Neural crest cell (in vitro differentiated cells): ENCODE measurements around the gene GUCY1A2. TPM values are rescaled to one million over a fixed set of nuclear protein-coding genes. Genes with fewer than 3 reads are reported as not detected.

Experiments used
- DNase-seq: peaks from one replicate; pipeline ENCODE4 v3.0.0; 2021; ENCODE audit warnings: low read depth, mixed read lengths, low spot score
- H3K27ac Mint-ChIP-seq: one replicate; pipeline ENCODE4 v1.8.0; 2021; ENCODE audit warnings: mild to moderate bottlenecking, mixed read lengths; ENCODE audit not compliant: unreplicated experiment
- H3K27me3 Mint-ChIP-seq: 2 replicates; pipeline ENCODE4 v1.8.0; 2021; ENCODE audit warnings: low read depth, mild to moderate bottlenecking, mixed read lengths
- H3K36me3 Mint-ChIP-seq: 2 replicates; pipeline ENCODE4 v1.8.0; 2021; ENCODE audit warnings: low read depth, mild to moderate bottlenecking, mixed read lengths
- H3K4me1 Mint-ChIP-seq: 2 replicates; pipeline ENCODE4 v1.8.0; 2021; ENCODE audit warnings: mixed read lengths
- H3K4me3 Mint-ChIP-seq: one replicate; pipeline ENCODE4 v1.8.0; 2021; ENCODE audit warnings: mild to moderate bottlenecking, mixed read lengths
- H3K9me3 Mint-ChIP-seq: 2 replicates; pipeline ENCODE4 v1.8.0; 2021; ENCODE audit warnings: mixed read lengths
- total RNA-seq: library from RNA; stranded (reverse); gene quantifications from 2 replicates; pipeline ENCODE4 v1.2.1, GENCODE V29; 2021
- TF ChIP-seq, protein P1 (sequence below): fragments of 200-600 bp; sonication (generic); conservative IDR thresholded peaks from 2 replicates; pipeline ENCODE4 v1.5.0; 2021; ENCODE audit warnings: antibody characterized with exemption, mild to moderate bottlenecking

The GUCY1A2 gene
- total RNA-seq, 1 donor from 2014 or later: 4.0 TPM

DNA sequence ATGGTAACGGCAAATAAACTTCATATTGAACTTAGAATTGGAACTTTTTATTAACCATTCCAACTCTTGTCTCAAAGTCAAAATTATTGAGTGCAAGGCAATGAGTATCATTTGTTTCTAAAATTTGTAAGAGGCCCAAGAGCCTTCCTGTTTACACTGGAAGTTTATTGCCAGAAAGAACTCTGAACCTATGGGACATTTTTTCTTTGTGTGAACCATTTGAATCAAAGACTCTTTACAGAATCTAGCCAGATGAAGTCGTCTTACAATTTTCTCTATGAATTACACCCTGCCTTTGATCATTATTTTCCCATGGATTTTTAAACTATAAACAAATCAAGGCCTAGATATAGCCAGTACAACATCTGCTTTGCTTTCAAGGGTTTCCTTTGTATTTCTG, 2.3 kb upstream of the GUCY1A2 start:
- peaks cover 20% of the 10 kb centered on the region for H3K4me1 Mint-ChIP-seq
- no peaks in the 10 kb centered on the region for H3K36me3 Mint-ChIP-seq
- TF ChIP-seq, protein P1, sequence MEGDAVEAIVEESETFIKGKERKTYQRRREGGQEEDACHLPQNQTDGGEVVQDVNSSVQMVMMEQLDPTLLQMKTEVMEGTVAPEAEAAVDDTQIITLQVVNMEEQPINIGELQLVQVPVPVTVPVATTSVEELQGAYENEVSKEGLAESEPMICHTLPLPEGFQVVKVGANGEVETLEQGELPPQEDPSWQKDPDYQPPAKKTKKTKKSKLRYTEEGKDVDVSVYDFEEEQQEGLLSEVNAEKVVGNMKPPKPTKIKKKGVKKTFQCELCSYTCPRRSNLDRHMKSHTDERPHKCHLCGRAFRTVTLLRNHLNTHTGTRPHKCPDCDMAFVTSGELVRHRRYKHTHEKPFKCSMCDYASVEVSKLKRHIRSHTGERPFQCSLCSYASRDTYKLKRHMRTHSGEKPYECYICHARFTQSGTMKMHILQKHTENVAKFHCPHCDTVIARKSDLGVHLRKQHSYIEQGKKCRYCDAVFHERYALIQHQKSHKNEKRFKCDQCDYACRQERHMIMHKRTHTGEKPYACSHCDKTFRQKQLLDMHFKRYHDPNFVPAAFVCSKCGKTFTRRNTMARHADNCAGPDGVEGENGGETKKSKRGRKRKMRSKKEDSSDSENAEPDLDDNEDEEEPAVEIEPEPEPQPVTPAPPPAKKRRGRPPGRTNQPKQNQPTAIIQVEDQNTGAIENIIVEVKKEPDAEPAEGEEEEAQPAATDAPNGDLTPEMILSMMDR: no peak
- DNase-seq: no peak
- H3K9me3 Mint-ChIP-seq: no peaks in the 10 kb centered on the region
- H3K4me3 Mint-ChIP-seq: no peak overlapping the region
- H3K27me3 Mint-ChIP-seq: peaks cover 39% of the 10 kb centered on the region
- no peak overlapping the region for H3K27ac Mint-ChIP-seq

DNA sequence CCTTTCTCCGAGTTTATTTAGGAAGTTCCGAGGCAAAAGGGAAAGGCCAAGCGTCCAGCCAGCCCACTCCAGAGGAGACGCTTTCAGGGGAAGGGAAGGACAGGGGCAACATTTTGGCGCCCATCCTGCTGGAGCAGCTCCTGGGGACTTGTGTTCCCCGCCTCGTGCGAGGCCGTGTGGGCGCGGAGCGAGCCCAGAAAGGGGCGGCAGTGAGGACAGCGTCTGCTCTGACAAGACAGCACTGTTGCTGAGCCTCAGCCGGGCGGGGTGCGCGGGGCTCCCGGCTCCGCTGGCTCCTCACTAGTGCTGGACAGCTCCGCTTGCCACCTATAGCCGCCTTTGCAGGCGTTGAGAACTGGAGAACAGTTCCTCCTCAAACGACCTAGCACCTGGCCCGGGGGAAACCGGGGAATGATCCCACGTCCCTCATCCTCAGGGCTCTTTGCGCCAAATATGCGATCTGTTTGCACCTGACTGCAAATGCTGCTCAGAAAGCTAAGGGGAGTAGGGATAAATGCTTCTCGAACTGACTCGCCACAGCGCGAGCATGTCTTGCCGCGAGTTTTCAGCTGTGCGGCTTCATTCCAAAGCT, 722 bp upstream of the GUCY1A2 start:
- H3K36me3 Mint-ChIP-seq: no peaks in the 10 kb centered on the region
- peaks cover 20% of the 10 kb centered on the region for H3K4me1 Mint-ChIP-seq
- DNase-seq: peak; percentile 58
- peak overlapping the region; percentile 96 for H3K4me3 Mint-ChIP-seq
- no peaks in the 10 kb centered on the region for H3K9me3 Mint-ChIP-seq
- TF ChIP-seq, protein P1: no peak
- H3K27ac Mint-ChIP-seq: no peak overlapping the region
- peaks cover 38% of the 10 kb centered on the region for H3K27me3 Mint-ChIP-seq

DNA sequence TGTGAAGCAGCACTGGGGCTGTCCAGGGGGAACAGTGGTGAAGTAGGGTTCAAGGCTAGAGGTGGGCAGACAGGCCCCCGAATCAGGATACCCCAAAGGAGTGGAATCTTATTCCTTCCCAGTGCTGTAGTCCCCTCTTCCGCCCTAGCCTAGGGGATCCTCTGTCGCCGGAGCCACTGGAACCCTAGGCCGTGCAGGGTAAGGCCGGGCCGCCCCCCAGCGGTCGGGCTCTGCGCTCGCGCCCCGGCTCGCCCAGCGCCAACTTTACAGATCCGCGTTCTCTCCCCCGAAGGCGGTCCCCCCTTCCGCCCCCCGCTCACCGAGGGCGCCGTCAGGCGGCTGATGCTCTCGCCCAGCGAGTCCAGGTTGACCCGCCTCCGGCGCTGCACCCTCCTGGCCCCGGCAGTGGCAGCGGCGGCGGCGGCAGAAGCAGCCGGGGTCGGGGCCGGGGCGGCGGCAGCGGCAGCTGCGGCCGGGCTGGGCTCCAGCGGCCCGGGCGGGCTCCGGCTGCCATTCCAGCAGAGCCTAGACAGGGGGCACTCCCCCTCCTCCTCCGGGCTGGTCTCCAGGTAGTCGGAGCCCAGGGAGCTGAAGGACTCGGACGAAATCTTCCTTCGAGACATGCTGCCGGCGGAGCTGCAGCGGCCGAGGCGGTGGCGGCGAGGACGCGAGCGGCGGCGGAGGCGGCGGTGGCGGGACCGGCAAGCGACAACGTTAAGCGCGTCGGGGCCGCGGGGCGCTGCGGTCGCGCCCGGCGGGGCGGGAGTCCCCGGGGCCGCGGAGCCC, 650 bp downstream of the GUCY1A2 start:
- Mint-ChIP-seq H3K9me3 (no peaks in the 10 kb centered on the region), H3K27me3 (peaks cover 34% of the 10 kb centered on the region), H3K27ac (no peak overlapping the region), H3K4me3 (peak overlapping the region; percentile 77), H3K4me1 (peaks cover 20% of the 10 kb centered on the region), H3K36me3 (no peaks in the 10 kb centered on the region)
- TF ChIP-seq, protein P1: peak; percentile 76
- DNase-seq: peak; percentile 64

DNA sequence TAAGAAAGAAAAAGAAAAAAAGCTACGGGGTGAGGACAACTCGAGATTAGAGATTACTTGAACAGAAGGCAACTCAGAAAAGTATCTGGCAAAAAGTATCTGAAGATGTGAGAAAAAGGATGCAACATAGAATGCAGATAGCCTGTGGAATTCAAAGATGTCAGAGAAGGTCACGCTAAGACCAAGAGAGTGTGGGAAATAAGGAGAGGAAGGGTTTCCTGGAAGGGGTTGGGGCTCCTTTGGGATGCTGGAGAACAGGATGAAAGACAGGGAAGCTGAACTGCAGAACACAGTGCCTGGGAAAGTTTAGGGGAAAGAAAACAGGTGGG, 1.2 kb downstream of the GUCY1A2 start:
- DNase-seq: no peak
- Mint-ChIP-seq H3K4me1 (peaks cover 20% of the 10 kb centered on the region), H3K9me3 (no peaks in the 10 kb centered on the region), H3K27me3 (peaks cover 29% of the 10 kb centered on the region), H3K27ac (no peak overlapping the region), H3K4me3 (peak overlapping the region; percentile 77), H3K36me3 (no peaks in the 10 kb centered on the region)
- TF ChIP-seq, protein P1: no peak

DNA sequence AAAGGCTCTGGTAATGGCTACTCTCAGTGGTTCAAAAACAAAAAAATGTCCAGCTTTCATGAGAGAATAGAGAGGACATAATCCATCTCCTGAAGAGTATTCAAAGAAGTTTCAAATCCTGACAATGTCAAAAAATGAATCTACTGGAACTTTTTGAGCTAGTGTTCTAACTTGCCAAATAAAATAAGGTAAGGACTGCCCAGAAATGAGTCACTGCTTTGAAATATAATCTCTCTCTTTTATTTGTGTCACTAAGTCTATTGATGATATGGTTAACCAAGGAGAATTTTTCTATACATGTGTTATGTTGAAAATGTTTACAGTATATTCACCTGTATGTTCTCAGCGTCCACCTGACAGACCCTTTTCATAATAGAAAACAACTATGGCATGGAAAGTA, 3.4 kb downstream of the GUCY1A2 start:
- H3K4me3 Mint-ChIP-seq: no peak overlapping the region
- H3K4me1 Mint-ChIP-seq: peaks cover 20% of the 10 kb centered on the region
- no peak overlapping the region for H3K27ac Mint-ChIP-seq

More for the DNA sequence above, 3.4 kb downstream of the GUCY1A2 start:
- no peak for DNase-seq
- Mint-ChIP-seq H3K27me3 (peaks cover 15% of the 10 kb centered on the region), H3K36me3 (no peaks in the 10 kb centered on the region), H3K9me3 (no peaks in the 10 kb centered on the region)
- TF ChIP-seq, protein P1: no peak
